Activated CD4-positive, CD25-positive, alpha-beta regulatory T cell (primary cell): ENCODE results near the gene MLH1.

Experiments used
- DNase-seq, 4 experiments: peaks; one replicate each; lab custom pipeline; 2025; lab: John Stamatoyannopoulos, UW

The MLH1 gene

GRCh38 chr3:37094636-37095035 lies 101.3 kb downstream of the MLH1 start:
- no peak for DNase-seq

DNA sequence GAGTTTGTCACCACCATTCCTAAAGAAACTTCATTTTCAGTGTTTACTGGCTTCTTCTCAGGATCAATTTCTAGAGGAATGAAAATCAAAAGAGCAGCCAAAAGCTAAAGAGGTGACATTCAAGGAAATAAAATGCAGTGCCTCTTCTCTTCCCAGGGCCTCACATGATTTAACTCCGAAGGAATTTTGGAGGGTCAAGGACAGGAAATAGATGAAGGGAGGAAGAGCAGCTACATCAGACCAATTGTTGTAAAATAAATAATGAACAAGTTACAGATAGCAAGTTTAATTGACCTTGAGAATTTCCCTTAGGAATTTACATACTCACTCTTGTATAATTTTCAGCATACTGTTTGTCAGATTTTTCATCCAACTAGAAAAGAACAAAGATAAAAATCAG lies 103.0 kb downstream of the MLH1 start:
- no peak for DNase-seq

GRCh38 chr3:37096975-37097374 lies 103.7 kb downstream of the MLH1 start:
- no peak for DNase-seq

GRCh38 chr3:37097776-37098175 lies 104.5 kb downstream of the MLH1 start:
- DNase-seq, result no peak

DNA sequence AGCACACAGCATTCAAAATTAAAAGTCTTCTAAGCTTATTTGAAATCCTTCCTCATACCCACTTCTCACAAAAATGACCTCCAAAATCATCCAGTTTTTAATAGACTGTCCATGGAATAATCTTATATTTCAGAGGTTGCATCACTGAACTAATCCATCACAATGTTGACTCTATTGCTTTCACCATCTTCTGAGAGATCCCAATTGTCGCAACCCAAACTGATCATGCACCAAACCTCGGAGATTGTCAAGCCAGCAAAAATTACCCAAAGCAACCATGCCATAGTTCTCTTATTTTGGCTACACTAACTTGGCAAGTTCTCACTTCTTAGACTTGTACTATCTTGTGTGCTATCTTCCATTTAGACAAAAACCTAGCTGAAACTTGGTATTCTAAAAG lies 105.6 kb downstream of the MLH1 start:
- DNase-seq, result no peak

DNA sequence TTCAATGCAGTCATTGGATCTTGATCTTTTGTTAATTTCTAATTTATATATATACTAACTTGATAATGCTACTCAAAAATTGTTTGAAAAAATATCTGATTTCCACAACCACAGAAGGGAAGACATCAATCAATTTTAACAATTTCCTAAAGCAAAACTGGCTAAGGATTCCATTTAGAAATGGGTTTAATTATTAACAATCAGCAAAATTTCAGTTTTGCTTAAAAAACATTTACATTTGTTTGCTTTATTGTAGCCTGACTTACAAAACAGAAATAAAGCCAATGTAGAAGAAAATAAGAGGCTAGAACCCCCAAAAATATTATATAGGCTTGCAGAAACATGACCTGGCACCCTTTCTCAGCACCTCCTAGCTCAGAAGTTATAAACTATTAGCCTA lies 106.2 kb downstream of the MLH1 start:
- no peak for DNase-seq

- no peak for DNase-seq
These were observed 107.1 kb downstream of the MLH1 start for GRCh38 chr3:37100411-37100810.
